Measurements from ENCODE around the gene CBFA2T3.
"Not testable (repeated sequence)": the region's sequence is repeated elsewhere in the genome, so short reads cannot be mapped to it uniquely, and the experiment has no call there.

CBFA2T3 gene

GRCh38 chr16:89011909-89012621 is 35.1 kb upstream of the CBFA2T3 start:
- no peak for DNase-seq

GRCh38 chr16:89010210-89010925 is 33.4 kb upstream of the CBFA2T3 start:
- DNase-seq: no peak

GRCh38 chr16:89009343-89010209 is 32.6 kb upstream of the CBFA2T3 start:
- no peak for DNase-seq

GRCh38 chr16:89008796-89009195 is 31.8 kb upstream of the CBFA2T3 start:
- DNase-seq: not testable (repeated sequence)

DNA sequence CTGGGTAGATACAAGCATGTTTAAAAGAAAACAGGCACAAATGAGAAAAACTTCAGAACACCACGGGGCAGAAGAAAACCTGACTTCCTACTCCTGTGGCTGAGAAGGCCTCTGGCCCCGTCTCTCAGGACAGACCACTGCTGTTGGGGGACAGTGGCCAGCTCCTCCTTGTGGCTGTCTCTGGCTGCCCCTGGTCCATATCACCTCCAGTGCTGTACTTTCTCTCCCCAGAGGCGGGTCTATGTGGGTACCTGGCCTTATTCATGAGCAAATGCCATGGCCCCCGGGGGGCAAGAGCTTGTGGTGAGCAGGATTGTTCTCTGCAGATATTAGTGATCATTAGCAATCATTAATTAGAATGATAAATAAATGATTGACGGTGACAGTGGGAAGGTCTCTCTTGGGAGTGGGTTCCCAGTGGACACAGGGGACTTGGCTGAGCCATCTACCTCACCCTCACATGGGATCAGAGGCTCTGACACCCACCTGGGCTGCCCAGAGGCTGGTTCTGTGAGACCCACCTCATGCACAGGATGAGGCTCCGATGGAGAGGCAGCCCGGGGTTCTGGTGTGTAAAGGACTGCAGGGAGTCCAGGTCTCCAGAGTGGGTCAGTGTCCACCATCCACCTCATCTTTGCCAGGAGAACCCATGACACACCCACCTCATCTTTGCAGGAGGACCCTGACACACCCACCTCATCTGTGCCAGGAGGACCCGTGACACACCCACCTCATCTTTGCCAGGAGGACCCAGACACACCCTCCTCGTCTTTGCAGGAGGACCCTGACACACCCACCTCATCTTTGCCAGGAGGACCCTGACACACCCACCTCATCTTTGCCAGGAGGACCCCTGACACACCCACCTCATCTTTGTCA is 30.6 kb upstream of the CBFA2T3 start:
- DNase-seq: no peak

GRCh38 chr16:89006036-89006752 is 29.2 kb upstream of the CBFA2T3 start:
- DNase-seq: no peak

GRCh38 chr16:89005201-89006035 is 28.4 kb upstream of the CBFA2T3 start:
- no peak for DNase-seq

DNA sequence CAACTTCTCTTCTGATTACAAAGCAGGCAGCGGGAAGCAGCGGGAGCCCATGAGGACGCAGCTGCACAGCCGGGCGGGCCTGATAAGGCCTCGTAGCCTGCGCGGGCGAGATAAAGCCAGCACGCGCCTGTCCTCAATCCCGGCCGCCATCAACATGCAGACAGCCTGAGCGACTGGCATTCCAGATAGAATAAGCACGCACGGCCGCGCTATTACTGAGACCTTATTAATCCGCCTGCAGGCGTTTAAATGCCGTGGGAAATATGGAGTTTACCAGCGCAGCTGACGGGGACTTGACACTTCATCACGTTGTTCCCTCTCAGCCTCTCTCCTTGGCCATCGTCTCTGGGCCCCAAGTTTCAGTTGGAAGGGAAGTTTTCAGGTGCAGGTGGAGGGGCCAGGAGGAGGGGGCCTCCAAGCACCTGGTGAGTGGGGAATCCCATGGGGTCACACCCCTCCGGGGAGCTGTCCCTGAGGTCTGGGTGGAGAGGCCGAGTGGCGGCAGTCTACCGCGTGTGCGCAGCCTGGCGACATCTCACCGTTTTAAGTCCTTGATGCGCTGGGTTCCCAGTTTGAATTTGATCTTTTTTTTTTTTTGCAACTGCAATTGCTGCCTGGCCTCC is 27.3 kb upstream of the CBFA2T3 start:
- no peak for DNase-seq

DNA sequence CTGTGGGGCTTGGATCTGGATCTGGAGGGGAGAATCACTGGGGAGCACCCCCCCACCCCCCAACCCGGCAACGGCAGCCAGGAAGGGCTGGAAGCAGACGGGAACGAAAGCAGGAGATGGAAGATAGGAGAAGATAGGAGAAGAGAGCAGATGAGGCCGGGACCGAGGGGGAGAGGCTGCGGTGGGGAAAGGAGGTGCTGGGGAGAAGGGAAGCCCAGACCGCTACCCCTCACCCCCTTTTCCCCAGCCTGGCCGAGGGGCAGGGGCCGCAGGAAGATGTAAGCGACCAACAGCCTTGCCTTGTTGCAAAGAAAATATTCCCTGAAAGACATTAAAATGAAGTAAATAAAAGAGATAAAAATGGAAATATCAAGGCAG is 26.8 kb upstream of the CBFA2T3 start:
- DNase-seq: no peak

GRCh38 chr16:89002851-89003830 is 26.1 kb upstream of the CBFA2T3 start:
- no peak for DNase-seq

- DNase-seq: not testable (repeated sequence)
These were observed 25.1 kb upstream of the CBFA2T3 start for GRCh38 chr16:89002081-89002480.

DNA sequence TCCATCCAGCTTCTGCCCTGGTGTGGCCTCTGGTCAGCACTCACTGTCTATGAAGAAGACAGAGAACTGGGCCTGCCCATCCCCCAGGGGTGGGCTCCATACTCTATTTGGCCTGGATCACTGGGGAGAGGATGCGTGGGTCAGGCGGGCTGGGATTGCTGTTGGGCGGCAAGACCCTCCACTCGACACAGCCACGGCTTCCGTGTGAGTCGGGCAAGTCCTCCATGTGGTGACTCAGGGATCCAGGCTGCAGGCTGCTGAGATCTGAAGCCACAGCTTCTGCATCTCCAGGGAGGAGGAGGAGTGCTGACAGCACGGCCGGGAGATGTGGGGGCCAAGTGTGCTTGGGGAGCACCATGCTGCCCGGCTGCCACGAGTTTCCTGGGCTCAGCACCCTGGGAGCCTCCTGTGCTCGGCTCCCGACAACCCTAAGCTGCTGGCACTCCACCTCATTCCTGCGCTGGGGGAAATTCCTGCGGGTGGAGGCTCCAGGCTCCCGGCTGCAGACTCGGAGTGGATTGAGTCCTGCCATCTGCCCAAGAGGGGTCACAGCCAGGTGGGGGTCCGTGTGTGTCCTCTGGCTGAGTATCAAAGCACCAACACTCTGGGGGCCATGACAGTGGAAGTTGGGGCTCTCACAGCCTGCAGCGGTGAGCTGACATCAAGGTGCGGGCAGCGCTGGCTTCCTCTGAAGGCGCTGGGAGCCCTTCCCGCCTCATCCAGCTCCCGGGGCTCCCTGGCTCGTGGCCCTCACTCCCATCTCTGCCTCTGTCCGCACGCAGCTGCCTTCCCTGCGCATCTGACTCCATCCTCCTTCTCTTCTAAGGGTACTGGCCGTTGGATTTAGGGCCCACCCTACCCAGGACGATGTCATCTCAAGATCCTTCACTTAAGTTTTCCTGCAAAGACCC is 24.4 kb upstream of the CBFA2T3 start:
- DNase-seq: no peak

GRCh38 chr16:89000207-89000959 is 23.4 kb upstream of the CBFA2T3 start:
- DNase-seq: no peak

- no peak for DNase-seq
These were observed 22.6 kb upstream of the CBFA2T3 start for GRCh38 chr16:88999457-89000206.

GRCh38 chr16:88995746-88996535 is 18.9 kb upstream of the CBFA2T3 start:
- no peak for DNase-seq

- no peak for DNase-seq
These were observed 18.2 kb upstream of the CBFA2T3 start for GRCh38 chr16:88995194-88995593.
